ENCODE data around the gene UQCC5.
"Not testable (repeated sequence)": the region's sequence is repeated elsewhere in the genome, so short reads cannot be mapped to it uniquely, and the experiment has no call there.

DNA sequence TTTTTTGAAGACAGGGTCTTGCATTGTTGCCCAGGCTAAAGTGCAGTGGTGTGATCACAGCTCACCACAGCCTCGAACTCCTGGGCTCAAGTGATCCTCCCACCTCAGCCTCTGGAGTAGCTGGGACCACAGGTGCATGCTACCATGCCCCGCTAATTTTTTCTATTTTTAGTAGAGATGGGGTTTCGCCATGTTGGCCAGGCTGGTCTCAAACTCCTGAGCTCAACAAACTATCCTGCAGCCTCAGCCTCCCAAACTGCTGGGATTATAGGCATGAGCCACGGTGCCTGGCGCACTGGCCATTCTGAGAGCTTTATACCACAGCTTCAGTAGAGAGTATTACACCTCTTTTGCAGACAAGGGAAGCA, 9.8 kb upstream of the UQCC5 start:
- not testable (repeated sequence) for TF ChIP-seq GATA2 (CRISPR knock-in tag; IDR thresholded peaks at IDR 0.05); TCF12 (IDR thresholded peaks at IDR 0.05); TEAD4 (IDR thresholded peaks at IDR 0.05; ENCODE audit: borderline replicate concordance, insufficient read depth); NFIC (IDR thresholded peaks at IDR 0.05; ENCODE audit: borderline replicate concordance)
- TF ChIP-seq, protein P1, sequence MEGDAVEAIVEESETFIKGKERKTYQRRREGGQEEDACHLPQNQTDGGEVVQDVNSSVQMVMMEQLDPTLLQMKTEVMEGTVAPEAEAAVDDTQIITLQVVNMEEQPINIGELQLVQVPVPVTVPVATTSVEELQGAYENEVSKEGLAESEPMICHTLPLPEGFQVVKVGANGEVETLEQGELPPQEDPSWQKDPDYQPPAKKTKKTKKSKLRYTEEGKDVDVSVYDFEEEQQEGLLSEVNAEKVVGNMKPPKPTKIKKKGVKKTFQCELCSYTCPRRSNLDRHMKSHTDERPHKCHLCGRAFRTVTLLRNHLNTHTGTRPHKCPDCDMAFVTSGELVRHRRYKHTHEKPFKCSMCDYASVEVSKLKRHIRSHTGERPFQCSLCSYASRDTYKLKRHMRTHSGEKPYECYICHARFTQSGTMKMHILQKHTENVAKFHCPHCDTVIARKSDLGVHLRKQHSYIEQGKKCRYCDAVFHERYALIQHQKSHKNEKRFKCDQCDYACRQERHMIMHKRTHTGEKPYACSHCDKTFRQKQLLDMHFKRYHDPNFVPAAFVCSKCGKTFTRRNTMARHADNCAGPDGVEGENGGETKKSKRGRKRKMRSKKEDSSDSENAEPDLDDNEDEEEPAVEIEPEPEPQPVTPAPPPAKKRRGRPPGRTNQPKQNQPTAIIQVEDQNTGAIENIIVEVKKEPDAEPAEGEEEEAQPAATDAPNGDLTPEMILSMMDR (IDR thresholded peaks at IDR 0.05) = not testable (repeated sequence)

Measured in SK-N-SH (cell line).